ENCODE results near the gene GUCY1B1.

The GUCY1B1 gene

DNA sequence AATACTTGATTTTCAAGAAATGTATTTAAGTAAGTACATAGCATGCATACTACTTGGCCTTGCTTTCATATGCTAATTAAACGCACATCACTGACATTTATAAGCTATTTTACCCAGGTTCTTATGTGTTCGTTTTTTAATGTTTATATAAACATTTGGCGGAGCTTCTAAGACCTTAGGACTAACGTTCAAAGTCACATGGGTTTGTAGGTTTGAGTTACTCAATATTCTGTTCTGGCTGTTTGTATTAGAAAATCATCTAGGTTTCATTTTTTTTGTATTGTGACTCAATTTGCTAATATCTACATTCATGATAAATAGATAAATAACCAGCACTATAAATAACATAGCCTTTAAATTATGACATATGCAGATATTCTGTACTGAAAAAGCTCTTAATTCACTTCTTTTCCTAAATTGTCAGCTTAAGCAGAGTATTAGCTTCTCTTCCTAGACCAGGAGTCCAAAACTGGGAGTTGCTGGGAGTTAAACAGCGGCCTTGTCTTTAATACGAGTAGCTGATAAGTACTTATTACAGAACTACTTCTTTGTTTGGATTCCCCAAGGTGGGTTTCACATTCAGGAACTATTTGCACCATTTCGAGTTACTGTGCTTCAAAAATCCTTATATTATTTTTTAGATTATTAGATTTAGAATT is 42.0 kb downstream of the GUCY1B1 start:
- no peak for DNase-seq

DNA sequence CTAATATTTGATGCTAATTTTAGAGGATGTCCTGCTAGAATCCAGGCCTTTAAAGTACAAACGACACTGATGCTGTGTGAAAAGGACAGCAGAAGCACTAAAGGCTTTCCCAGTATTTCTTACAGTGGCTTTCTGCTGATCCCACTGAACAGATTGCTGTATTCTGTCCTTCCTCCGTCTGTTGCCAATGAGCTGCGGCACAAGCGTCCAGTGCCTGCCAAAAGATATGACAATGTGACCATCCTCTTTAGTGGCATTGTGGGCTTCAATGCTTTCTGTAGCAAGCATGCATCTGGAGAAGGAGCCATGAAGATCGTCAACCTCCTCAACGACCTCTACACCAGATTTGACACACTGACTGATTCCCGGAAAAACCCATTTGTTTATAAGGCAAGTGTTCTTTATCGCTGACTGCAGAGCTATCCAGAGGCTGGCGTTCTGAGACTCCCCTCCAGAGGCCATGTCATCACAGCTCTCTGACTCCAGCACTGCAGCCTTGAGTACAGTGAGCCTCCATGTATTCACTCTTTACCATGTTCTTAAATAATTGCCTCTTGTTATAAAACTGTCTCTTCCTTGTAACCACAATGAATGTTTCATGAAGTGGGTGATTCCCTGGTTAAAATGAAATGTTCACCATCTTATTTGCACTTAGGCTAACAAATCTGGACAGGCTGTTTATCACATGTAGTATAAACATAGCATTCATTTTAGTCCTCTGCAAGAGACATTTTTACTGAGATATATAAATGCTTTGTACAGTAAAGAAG is 43.6 kb downstream of the GUCY1B1 start:
- DNase-seq = no peak

DNA sequence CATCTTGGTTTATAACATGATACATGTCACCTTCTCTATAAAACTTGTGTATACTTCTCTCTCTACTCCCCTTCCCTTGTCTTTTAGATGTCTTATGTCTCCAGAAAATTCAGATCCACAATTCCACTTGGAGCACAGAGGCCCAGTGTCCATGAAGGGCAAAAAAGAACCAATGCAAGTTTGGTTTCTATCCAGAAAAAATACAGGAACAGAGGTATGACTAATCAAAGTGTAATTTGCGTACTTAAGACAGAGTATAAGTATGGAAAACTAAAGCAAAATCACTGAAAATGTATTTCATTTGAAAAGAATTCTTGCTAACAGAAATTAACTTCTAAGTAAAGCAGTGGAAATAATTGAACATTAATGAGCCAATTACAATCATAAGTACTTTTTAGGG is 46.2 kb downstream of the GUCY1B1 start:
- DNase-seq = no peak

DNA sequence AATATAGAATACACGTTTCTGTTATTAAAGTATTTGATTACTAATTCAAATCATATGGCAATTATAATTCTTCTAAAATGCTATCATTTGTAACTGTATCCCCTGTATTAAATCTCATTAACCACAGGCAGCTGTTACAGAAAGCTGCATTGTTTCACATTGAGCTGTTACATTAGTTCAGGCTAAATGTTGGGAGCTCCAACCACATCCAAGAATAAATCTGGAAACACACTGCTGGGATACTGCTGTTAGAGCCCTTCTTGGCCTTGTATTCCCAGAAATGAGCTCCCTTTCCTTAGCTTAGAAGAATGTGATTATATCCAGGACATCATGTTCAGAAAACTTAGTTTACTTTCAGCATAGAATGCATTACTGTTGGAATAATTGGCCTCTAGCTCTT is 48.2 kb downstream of the GUCY1B1 start:
- DNase-seq = peak in 1 of 2 experiments; percentile 1

DNA sequence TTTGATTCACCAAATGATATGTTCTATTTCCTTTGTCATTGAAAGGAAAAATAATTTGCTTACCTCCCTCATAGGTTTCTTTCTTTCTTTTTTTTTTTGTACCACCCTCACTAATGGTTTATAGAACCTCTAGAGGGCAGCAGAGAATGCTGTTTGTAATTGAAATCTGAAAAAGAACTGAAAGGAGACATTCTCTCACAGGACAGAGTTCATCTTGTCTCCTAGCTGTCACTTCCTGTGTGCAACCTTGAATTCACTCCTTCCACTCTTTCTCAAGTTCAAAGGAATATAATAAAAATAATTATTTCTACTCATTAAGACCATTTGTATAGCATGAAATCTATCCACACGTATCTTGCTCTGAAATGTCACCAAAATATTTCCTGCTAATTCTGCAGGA is 51.0 kb downstream of the GUCY1B1 start:
- peak in 1 of 2 experiments; percentile 59 for DNase-seq

DNA sequence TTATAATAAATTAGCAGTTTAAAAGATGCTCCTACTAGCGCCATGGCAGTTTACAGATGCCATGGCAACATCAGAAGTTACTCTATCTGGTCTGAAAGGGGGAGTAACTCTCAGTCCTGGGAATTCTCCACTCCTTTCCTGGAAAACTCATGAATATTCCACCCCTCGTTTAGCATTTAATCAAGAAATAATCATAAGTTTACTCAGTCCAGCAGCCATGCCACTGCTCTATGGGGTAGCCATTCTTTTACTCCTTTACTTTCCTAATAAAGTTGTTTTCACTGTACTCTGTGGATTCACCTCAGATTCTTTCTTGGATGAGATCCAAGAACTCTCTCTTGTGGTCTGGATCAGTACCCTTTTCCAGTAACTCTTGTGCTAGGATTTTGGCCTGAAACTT is 52.3 kb downstream of the GUCY1B1 start:
- no peak for DNase-seq

DNA sequence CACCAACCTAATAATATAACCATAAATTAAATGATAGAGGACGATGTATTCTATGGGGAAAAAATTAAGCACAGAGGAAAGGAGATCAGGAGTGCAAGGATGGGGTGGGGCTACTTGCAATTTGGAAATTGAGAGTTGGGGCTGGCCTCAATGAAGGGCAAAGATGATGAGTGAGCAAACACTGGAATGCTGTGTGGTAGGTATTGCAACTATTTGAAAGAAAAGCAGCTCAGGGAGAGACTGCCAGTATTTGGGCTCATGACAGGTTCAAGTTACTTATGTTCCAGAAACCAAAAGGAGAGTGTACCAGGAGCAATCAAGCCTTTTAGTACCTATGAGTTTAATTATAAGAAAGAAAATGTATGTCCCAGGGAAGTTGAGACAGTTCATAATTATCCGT is 59.8 kb downstream of the GUCY1B1 start:
- no peak for DNase-seq

DNA sequence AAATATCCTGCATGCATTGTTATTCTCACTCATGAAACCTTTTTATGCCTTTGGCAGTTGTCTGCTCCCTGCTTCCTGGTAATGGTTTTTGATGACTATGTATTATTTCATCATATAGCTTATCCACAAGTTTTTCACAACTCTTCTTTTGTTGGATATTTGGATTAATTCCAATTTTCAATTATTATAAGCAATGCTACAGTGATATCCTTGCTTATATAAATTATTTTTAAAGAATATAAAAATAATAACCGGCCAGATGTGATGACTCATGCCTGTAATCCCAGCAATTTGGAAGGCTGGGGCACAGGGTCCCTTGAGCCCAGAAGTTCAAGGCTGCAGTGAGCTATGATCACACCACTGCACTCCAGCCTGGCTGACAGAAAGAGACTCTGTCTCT is 60.2 kb downstream of the GUCY1B1 start:
- DNase-seq = no peak

DNA sequence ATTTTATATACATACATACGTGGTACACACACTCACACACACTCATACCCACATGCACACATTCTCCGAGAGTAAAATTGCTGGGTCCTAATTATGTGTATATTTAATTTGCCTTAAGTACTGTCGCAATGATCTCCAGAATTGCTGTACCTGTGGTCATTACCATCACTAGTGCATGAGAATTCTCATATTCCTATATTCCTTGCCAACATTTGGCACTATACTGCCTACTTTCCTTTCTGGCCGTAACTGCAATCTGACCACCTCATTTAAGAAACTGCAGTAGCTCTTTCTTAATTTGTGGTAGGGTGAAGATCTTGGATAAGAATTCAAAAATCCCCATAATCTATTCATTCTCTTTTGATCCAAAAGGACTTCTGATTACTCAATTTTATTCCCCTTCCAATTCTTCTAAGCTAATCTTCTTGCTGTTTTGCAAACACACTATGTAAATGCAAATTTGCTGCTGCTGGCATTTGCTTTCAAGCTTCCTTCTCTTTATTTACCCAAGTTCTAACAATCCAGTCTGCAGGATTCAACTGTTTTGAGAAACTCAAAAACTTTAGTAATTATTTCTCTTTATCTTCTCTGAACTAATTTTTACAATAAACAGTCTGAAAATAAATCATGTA is 62.2 kb downstream of the GUCY1B1 start:
- no peak for DNase-seq

DNA sequence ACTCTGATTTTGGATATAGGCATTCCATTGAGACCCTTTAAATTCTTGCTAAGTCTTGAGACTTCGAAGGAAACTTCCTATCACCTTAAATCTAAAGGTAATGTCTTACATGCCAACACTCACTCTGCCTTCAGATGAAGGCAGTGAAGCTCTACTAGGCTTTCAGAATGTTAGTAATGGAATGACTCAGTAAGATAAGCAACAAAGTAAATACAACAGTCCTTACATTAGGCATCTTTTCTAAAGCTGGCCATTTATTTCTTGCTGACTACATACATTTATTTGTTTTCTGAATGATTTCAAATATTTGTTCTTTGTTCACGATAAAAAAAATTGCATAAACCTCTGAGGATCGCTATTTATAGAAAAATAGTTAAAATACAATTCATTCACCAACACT is 63.8 kb downstream of the GUCY1B1 start:
- DNase-seq = no peak

DNA sequence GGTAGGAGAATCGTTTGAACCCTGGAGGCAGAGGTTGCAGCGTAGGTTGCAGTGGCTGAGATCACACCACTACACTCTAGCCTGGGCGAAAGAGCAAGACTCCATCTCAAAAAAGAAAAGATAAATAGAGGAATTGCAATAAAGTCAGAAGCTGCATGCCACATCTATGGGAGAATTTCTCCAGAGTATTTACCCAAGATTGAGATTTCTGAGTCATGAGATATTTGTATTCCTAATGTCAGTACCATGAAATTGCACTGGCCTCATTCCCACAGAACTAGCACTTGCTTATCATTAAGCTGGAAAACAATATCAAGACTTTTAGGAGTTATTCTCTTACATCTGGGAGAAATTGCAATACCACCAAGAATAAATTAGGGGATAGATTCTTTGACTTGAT is 69.8 kb downstream of the GUCY1B1 start:
- DNase-seq = no peak

DNA sequence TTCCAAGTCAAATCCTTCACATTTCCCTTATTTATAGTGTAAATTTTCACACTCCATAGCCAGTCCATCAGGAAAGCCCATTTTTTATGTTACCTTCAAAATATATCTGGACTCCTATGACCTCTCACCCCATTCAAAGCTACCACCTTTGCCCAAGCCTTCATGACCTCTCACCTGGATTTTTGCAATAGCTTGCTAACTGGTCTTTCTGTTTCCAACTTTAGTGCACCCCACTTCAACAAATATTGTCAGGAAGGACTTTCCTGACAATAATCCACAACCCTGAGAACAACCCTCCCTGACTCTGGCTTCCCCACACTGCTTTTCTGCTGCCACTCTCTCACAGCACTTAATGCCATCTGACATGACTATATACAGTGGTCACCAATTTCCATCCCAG is 73.8 kb downstream of the GUCY1B1 start:
- no peak for DNase-seq

DNA sequence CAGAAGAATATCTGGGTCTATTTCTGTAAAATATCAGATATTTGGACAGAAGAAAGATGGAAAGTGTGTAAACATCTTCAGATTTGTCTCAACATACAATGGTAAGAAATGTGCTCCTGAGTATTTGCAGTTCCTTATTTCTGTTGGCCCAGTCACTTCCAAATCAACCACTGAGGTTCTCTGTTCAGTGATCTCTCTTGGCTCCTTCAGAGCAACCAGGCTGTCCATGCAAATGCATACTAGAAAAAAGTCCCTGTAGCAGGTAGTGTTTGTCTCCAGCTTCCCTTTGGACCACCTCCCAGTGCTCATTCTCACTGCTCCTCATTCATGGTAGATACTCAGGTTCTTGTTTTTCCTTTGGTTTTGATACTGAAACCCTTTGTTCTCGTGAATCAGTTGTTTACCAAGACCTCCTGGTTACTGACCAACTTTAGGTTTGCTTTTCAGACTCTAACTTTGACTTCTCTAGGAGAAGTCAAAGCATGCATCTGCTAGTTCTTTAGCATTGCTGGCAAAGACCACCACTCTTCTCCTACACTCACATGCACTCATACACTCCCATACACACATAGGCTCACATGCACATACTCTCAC is 78.5 kb downstream of the GUCY1B1 start:
- no peak for DNase-seq

DNA sequence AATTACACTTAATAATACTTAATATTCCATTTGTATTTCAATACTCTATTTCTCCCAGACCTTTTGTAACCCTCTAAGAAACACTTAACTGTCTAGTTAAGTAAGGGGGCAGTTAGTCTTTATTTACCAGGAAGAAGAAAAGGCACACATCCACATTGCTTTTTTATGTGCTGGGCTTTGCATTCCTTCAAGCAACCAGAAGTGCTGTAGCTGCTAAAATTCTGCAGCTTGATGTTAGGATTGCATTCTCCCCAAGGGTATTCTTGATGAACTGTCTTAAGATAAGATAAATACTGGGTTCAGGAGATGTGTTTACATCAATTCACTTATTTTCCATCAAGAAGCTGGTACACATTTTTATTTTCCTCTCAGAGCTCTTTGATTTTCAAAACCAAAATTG is 83.3 kb downstream of the GUCY1B1 start:
- DNase-seq = no peak

DNA sequence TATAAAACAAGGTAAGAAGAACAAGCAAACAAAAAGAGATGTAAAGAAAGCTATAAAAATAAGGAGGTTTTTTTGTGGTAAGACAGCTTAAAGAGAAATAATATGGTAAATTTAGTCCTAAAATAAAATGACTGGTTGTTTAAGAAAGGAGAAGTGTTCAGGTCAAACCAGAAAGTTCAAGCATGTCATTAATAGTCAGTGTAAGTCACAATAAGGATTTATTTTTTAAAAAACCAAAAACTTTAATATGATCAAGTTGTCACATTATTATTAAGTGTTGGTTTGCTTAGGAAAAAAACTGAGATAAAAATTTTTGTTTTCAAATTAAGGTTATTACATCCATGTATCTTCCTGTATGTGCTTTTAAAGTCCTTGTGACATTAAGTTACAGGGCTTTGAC is 88.1 kb downstream of the GUCY1B1 start:
- DNase-seq = no peak

DNA sequence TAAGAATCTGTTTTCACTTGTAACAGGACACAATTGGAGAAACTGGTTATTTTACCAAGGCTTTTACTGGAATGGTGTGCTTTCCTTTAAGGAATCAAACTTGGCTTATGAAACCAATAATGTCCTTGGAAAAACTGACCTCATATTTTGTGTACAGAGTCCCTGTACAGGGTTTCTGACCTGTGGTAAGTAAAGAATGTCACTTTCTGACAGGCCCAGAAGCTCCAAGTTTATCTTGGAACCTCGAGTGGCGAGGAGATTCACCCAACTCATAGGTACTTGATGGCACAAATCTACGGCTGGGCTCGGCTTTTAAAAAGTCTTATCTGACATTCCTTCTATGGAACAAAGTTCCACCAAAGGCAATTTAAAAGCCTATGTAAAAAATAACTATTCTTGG is 90.2 kb downstream of the GUCY1B1 start:
- no peak for DNase-seq

DNA sequence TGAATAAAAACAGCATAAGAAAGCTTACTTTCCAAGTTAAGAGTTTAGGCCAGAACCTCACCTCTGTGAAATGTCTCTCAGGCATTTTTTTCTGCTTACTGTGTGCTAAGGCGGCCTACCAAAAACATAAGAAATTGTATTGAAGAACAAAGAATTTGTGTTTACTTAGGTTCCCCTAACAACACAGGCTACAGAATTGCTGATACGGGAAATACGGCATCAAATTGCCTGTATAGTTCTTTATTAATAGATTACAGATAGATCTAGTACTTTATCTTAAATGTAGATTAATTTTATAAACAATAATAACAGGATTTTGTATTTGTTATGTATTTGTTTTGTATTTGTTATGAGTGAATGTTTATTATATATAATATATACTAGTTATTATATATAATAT is 94.4 kb downstream of the GUCY1B1 start:
- DNase-seq = no peak

DNA sequence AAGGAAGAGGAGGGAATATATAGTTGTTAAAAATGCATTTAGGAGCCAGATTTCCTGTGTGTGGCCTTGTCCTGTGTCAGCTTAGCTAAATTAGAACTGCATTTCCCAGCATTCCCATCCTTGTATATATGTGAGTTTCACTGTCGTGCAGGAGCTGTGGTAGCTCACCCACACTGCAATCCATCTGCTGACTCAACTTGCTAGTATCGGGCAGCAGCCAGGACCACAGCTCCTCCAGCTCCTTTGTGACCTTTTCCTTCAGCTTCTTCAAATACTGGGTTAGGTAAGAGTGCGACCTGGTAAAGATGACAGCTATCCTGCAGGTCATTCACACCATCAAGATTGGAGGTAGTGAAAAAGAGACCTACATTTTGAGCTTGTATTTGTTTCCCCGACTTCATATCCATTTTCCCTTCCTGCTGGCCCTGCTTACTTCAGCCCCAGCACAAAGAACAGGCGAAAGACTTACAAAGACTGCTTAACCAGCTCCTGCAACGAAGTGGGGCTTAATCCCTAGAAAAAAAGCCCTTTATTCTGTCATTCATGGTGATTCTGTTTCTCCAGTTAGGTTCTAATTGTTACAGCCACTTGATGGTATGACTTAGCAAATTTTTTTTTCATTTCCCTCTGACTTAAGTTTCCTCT is 95.9 kb downstream of the GUCY1B1 start:
- no peak for DNase-seq

DNA sequence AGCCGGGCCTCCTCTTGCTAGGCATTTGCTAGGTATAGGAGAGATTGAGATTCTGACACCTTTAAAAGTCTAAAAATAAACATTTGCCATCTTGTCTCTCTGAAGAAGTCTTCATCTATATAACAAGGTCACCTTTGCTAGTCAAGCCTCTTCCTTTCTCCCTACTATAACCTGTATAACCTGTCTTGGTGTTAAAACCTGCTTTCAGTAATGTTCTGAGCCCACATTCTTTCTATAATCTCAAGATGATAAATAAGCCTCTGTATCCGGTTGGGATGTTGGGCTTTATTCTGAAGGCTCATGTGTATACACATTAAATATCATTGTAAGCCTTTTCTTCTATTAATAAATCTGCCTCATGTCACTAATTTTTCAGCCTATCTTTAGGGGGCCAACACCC is 97.1 kb downstream of the GUCY1B1 start:
- no peak for DNase-seq

Data from NCI-H524 (cell line).